Hematopoietic multipotent progenitor cell treated with erythropoietin and hydrocortisone succinate and interleukin-3 and kit ligand, for 6 days (in vitro differentiated cells): ENCODE measurements around the gene TM9SF4.

Experiments used
- DNase-seq: peaks from one replicate; pipeline ENCODE4 v3.0.0-alpha.2; 2015

Gene TM9SF4

DNA sequence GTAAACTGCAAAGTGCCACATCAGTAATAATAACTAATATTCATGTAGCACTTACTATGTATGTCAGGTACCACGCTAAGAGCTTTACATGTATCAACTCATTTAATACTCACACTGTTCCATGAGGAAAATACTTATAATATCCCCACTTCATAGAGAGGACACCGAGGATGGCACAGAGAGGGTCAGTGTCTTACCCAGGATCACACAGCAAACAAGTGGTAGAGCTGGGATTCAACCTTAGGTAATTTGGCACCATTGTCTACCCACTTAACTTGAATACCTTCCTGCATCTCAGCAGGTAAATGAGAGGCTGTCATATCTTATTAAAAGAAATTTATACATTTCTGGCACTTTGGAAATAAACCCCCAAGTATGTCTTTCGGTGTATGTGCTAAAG lies 106.2 kb downstream of the TM9SF4 start:
- DNase-seq = no peak

DNA sequence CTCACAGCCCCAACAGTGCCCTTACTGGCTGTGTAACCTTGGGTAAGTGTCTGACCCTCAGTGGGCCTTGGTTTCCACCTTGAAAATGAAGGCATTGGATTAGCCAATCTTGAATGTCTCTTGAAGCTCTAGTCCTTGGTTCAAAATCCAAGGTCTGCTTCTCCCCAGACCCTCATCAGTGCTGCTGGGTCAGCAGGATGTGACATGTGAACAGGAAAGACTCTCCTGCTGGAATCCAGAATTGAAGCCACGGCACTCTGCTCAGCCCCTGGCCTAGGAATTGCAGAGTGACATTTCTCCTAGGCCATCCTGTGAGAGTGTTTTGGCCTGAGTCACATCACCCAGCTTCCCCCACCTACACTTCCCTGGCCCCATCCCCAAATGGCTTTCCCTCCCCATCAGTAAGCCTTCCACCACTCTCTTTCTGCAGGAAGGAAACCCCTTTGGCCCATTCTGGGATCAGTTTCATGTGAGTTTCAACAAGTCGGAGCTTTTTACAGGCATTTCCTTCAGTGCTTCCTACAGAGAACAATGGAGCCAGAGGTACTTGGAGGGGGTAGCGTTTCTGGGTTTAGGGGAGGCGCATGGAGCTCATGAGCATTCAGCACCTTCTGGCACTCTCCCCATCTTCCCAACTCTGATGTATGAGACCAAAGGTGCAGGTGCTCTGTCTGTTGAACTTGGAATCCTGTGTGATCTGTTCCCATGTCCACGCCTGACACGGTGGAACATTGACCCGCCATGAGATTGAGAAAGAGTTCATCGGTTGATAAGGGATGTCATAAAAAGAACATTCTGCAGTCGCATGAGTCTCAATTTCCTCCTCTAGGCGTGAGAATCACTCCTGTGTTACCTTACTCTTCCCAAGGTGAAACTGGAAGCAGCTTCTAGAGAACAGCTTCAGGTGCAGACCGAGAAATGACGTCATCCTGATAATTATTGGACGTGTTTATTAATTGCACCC lies 106.9 kb downstream of the TM9SF4 start:
- no peak for DNase-seq
